T-cell (primary cell): ENCODE results near the gene DDIT4. TPM values are rescaled to one million over a fixed set of nuclear protein-coding genes. Genes with fewer than 3 reads are reported as not detected.
A peak's percentile ranks its signal among the peaks of the same experiment; 100 is the strongest.
"Not testable (repeated sequence)": the region's sequence is repeated elsewhere in the genome, so short reads cannot be mapped to it uniquely, and the experiment has no call there.

Experiments used
- ATAC-seq, 4 experiments: fragments of 200-7000 bp in 3 of 4; fragments of 150-1000 bp in 1 of 4; cut with Tn5 transposase; replicated peaks in 1 of 4; 1 replicate in 3 of 4; 2 replicates in 1 of 4; pipeline ENCODE4 v1.10.0; 2021; ENCODE audit warnings: moderate library complexity in 3 of 4, mild to moderate bottlenecking in 2 of 4, moderate number of reproducible peaks in 1 of 4
- CTCF ChIA-PET, 2 donors: fragments of 300-600 bp; sonication (Branson Sonifier 250); formaldehyde crosslinking; loops; one replicate each; lab custom pipeline; 2022; ENCODE audit warnings: antibody characterized with exemption in 2 of 2; lab: Charles Lee
- POLR2A ChIA-PET, 2 donors: fragments of 300-600 bp; sonication (Branson Sonifier 250); formaldehyde crosslinking; loops; one replicate each; lab custom pipeline; 2022; ENCODE audit warnings: antibody characterized with exemption in 2 of 2; lab: Charles Lee
- DNase-seq, 35 experiments: peaks; one replicate each; pipeline versions ENCODE4 v3.0.0 to v3.0.0-alpha.2; 2013 to 2023
- H3K27ac ChIP-seq: one replicate; pipeline ENCODE4 v1.5.1; 2013; ENCODE audit warnings: low read length
- H3K27me3 ChIP-seq, 2 experiments: replicated peaks in 1 of 2; 1 replicate in 1 of 2; 2 replicates in 1 of 2; pipeline versions ENCODE4 v1.6.1 to v1.7.0; 2013; ENCODE audit warnings: low read length in 1 of 2, mixed read lengths in 1 of 2; ENCODE audit not compliant: control insufficient read depth in 2 of 2, insufficient read depth in 2 of 2; ENCODE audit errors: extremely low read depth in 1 of 2
- H3K36me3 ChIP-seq, 2 donors: 1 replicate in 1 of 2; 2 replicates in 1 of 2; pipeline versions ENCODE4 v1.6.1 to v1.7.0; 2013; ENCODE audit warnings: low read length in 1 of 2; ENCODE audit not compliant: control insufficient read depth in 2 of 2, insufficient read depth in 1 of 2; ENCODE audit errors: extremely low read depth in 1 of 2
- H3K4me1 ChIP-seq, 2 experiments: 1 replicate in 1 of 2; 2 replicates in 1 of 2; pipeline versions ENCODE4 v1.6.1 to v1.7.0; 2013; ENCODE audit warnings: low read length in 2 of 2, mixed read lengths in 1 of 2; ENCODE audit not compliant: insufficient read depth in 2 of 2, control insufficient read depth in 1 of 2; ENCODE audit errors: extremely low read depth in 1 of 2
- H3K4me3 ChIP-seq, 2 donors: 1 replicate in 1 of 2; 2 replicates in 1 of 2; pipeline versions ENCODE4 v1.5.1 to v1.7.0; 2013; ENCODE audit warnings: mild to moderate bottlenecking in 2 of 2, low read length in 1 of 2, moderate library complexity in 1 of 2; ENCODE audit not compliant: control insufficient read depth in 1 of 2; ENCODE audit errors: extremely low read depth in 1 of 2
- H3K9me3 ChIP-seq: 2 replicates; pipeline ENCODE4 v1.7.0; 2013
- H3K27ac Mint-ChIP-seq, 2 donors: one replicate each; pipeline ENCODE4 v1.8.0; 2020 to 2021; ENCODE audit warnings: mild to moderate bottlenecking in 2 of 2, mixed read lengths in 2 of 2
- H3K27me3 Mint-ChIP-seq, 2 donors: one replicate each; pipeline ENCODE4 v1.8.0; 2021 to 2022; ENCODE audit warnings: mixed read lengths in 2 of 2
- H3K36me3 Mint-ChIP-seq: one replicate; pipeline ENCODE4 v1.8.0; 2021; ENCODE audit warnings: mixed read lengths
- H3K4me1 Mint-ChIP-seq, 3 donors: one replicate each; pipeline ENCODE4 v1.8.0; 2020 to 2022; ENCODE audit warnings: mixed read lengths in 3 of 3, mild to moderate bottlenecking in 1 of 3
- H3K4me3 Mint-ChIP-seq, 3 donors: one replicate each; pipeline ENCODE4 v1.8.0; 2020 to 2022; ENCODE audit warnings: mild to moderate bottlenecking in 3 of 3, mixed read lengths in 3 of 3, moderate library complexity in 3 of 3
- H3K9me3 Mint-ChIP-seq, 3 donors: one replicate each; pipeline ENCODE4 v1.8.0; 2020 to 2022; ENCODE audit warnings: mixed read lengths in 3 of 3
- WGBS: methylation state at CpG from one replicate; pipeline ENCODE4 v1.1.5; 2013; ENCODE audit warnings: missing lambda C conversion rate; ENCODE audit not compliant: insufficient coverage; 5-methylcytosine and 5-hydroxymethylcytosine counted together
- total RNA-seq, 35 experiments: library from RNA in 6 of 35; stranded (reverse) in 6 of 35; fragments of 120-200 nt in 1 of 35; gene quantifications; one replicate each; pipeline versions ENCODE4 v1.2.1 to v1.2.4 and lab custom pipeline; 2013 to 2026

Gene DDIT4
- total RNA-seq, 5 donors from 2014 or later (not counting 1 experiment from before 2014, with no cell fraction given) = 39.9 to 326 (median 52.1) TPM

- no peak for ATAC-seq
- WGBS = 100% methylated on average over 3 of the region's 3 CpGs
- no peak overlapping the region for H3K4me3 ChIP-seq
- H3K4me3 Mint-ChIP-seq = no peak overlapping the region
- H3K27me3 ChIP-seq = no peaks in the 10 kb centered on the region
- no peaks in the 10 kb centered on the region for H3K9me3 Mint-ChIP-seq
- H3K27ac Mint-ChIP-seq = peak overlapping the region; percentile 93
- no peaks in the 10 kb centered on the region for H3K9me3 ChIP-seq
- ChIA-PET POLR2A (interaction anchor here (0.5 to 1.1 kb wide), 9 partner anchors 9 to 1128 kb away, joined by 3 to 7 read pairs (median 5); no protein-coding TSS in a partner anchor), CTCF (interaction anchor here (0.6 to 0.8 kb wide), 4 partner anchors 13 to 228 kb away, joined by 3 to 10 read pairs (median 4); no protein-coding TSS in a partner anchor)
- H3K36me3 ChIP-seq = peaks cover 6 to 17% of the 10 kb centered on the region in 2 donors
- H3K36me3 Mint-ChIP-seq = peaks cover 11% of the 10 kb centered on the region
- peak overlapping the region; percentile 34 for H3K27ac ChIP-seq
- H3K4me1 Mint-ChIP-seq = peaks cover 37 to 49% (median 46%) of the 10 kb centered on the region in 3 donors
- H3K4me1 ChIP-seq = peaks cover 7 to 37% of the 10 kb centered on the region in 2 experiments
- no peaks in the 10 kb centered on the region for H3K27me3 Mint-ChIP-seq
- no peak for DNase-seq
Observed at GRCh38 chr10:72277996-72278667, 4.4 kb downstream of the DDIT4 start.

- peaks cover 7 to 33% of the 10 kb centered on the region in 2 experiments for H3K4me1 ChIP-seq
- H3K9me3 ChIP-seq = no peaks in the 10 kb centered on the region
- no peak overlapping the region for H3K27ac ChIP-seq
- Mint-ChIP-seq H3K4me3 (no peak overlapping the region), H3K4me1 (peaks cover 37 to 47% (median 39%) of the 10 kb centered on the region in 3 donors), H3K27ac (peak overlapping the region; percentile 93), H3K36me3 (peaks cover 11% of the 10 kb centered on the region), H3K9me3 (no peaks in the 10 kb centered on the region), H3K27me3 (no peaks in the 10 kb centered on the region)
- DNase-seq = no peak
- no peak for ATAC-seq
- peaks cover 6 to 17% of the 10 kb centered on the region in 2 donors for H3K36me3 ChIP-seq
- POLR2A ChIA-PET = interaction anchor here (0.6 kb wide), 2 partner anchors 8 to 175 kb away, joined by 6 to 7 read pairs; no protein-coding TSS in a partner anchor
- 100% methylated on average over 1 of the region's 5 CpGs for WGBS
- no peak overlapping the region for H3K4me3 ChIP-seq
- H3K27me3 ChIP-seq = no peaks in the 10 kb centered on the region
- CTCF ChIA-PET = interaction anchor here (0.6 to 1.0 kb wide), 3 partner anchors 12 to 229 kb away, joined by 3 to 4 read pairs (median 3); no protein-coding TSS in a partner anchor
Observed at GRCh38 chr10:72278668-72279393, 5.1 kb downstream of the DDIT4 start.

DNA sequence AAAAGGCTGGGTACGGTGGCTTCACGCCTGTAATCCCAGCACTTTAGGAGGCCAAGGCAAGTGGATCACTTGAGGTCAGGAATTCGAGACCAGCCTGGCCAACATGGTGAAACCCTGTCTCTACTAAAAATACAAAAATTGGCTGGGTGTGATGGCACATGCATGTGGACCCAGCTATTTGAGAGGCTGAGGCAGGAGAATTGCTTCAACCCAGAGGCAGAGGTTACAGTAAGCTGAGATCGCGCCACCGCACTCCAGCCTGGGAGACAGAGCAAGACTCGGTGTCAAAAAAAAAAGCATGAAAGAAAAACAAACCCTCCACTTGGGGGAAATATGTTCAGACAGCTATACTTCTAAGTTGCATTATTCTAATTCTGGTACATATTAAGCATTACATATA lies 5.9 kb downstream of the DDIT4 start:
- POLR2A ChIA-PET = interaction anchor here (0.6 to 0.7 kb wide), 2 partner anchors 11 to 41 kb away, joined by 4 to 12 read pairs; no protein-coding TSS in a partner anchor
- Mint-ChIP-seq H3K27ac (peak overlapping the region; percentile 27 to 55), H3K4me1 (peaks cover 39 to 48% (median 43%) of the 10 kb centered on the region in 3 donors), H3K36me3 (peaks cover 11% of the 10 kb centered on the region)
- DNase-seq, H3K27me3 ChIP-seq, H3K9me3 Mint-ChIP-seq, H3K9me3 ChIP-seq, H3K4me3 Mint-ChIP-seq, ATAC-seq, H3K27me3 Mint-ChIP-seq, H3K4me3 ChIP-seq, H3K27ac ChIP-seq: not testable (repeated sequence)
- 86% methylated on average over 4 of the region's 7 CpGs for WGBS
- CTCF ChIA-PET = interaction anchor here in 1 of 2 donors (0.6 to 1.0 kb wide), 2 partner anchors 23 to 54 kb away, joined by 3 read pairs; no protein-coding TSS in a partner anchor
- Histone ChIP-seq H3K36me3 (peaks cover 6 to 17% of the 10 kb centered on the region in 2 donors), H3K4me1 (peaks cover 7 to 31% of the 10 kb centered on the region in 2 experiments)

DNA sequence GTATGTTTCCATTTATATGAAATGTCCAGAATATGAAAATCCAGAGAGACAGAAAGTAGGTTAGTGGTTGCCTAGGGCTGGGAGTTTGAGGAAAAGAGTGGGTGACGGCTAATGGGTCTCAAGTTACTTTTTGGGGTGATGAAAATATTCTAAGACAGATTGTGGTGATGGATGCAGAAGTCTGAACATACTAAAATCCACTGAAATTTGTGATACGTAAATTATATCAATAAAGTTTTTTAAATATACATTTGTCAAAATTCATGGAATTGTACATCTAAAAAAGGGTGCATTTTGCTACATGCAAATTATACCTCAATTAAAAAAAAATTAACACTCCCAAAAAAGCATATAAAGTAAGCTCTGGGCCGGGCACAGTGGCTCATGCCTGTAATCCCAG lies 9.4 kb downstream of the DDIT4 start:
- no peak for ATAC-seq
- no peaks in the 10 kb centered on the region for H3K27me3 Mint-ChIP-seq
- peak overlapping the region; percentile 53 to 62 for H3K27ac Mint-ChIP-seq

DNA sequence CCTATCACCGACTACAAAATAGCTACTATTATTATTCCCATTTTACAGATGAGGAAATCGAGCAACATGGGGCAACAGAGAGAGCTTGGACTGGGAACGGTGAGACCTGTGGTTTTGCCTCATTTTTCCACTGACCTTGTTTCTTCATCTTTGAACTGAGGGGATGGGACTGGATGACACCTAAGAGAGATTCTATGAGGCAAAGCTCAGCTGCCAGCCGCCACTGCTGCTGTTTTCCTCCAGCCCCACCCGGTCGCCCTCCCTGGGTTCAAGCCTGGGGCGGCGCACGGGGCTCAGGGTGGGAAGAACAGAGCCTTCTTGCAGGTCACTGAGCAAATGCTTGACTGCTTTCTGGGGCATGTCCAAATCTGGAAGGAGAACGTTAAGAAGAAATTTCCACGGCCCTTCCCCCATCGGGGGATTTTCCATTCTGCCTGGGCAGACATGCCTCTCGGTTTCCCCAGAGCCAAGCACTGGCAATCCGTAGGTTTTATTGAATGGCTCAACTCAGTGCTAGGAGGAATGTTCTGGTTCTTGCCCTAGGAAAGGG lies 12.3 kb downstream of the DDIT4 start:
- H3K4me3 ChIP-seq = no peak overlapping the region
- no peaks in the 10 kb centered on the region for H3K36me3 Mint-ChIP-seq

More for the DNA sequence above, 9.4 kb downstream of the DDIT4 start:
- CTCF ChIA-PET = interaction anchor here in 1 of 2 donors (2.0 kb wide), 1 partner anchor 14 kb away, joined by 11 read pairs; no protein-coding TSS in a partner anchor
- no peaks in the 10 kb centered on the region for H3K36me3 Mint-ChIP-seq
- no peaks in the 10 kb centered on the region for H3K27me3 ChIP-seq
- DNase-seq = no peak
- peaks cover 0 to 4% of the 10 kb centered on the region in 2 donors for H3K36me3 ChIP-seq
- no peaks in the 10 kb centered on the region for H3K9me3 Mint-ChIP-seq
- no peak overlapping the region for H3K27ac ChIP-seq
- H3K4me3 ChIP-seq = no peak overlapping the region
- no peak overlapping the region for H3K4me3 Mint-ChIP-seq
- POLR2A ChIA-PET = interaction anchor here in 1 of 2 donors (0.6 to 0.7 kb wide), 2 partner anchors 11 to 22 kb away, joined by 3 read pairs; no protein-coding TSS in a partner anchor
- peaks cover 9 to 28% of the 10 kb centered on the region in 2 experiments for H3K4me1 ChIP-seq
- 100% methylated on average over 1 of the region's 3 CpGs for WGBS
- H3K9me3 ChIP-seq = no peaks in the 10 kb centered on the region
- peaks cover 37 to 47% (median 45%) of the 10 kb centered on the region in 3 donors for H3K4me1 Mint-ChIP-seq

More for the DNA sequence above, 12.3 kb downstream of the DDIT4 start:
- H3K4me3 Mint-ChIP-seq = peak overlapping the region in 1 of 3 donors; percentile 40
- ATAC-seq (no peak), DNase-seq (no peak)
- Histone ChIP-seq H3K27me3 (no peaks in the 10 kb centered on the region), H3K9me3 (no peaks in the 10 kb centered on the region), H3K27ac (peak overlapping the region; percentile 25), H3K36me3 (peaks cover 0 to 4% of the 10 kb centered on the region in 2 donors), H3K4me1 (peaks cover 10 to 33% of the 10 kb centered on the region in 2 experiments)
- H3K27ac Mint-ChIP-seq = peak overlapping the region; percentile 72 to 74
- CTCF ChIA-PET = no interaction called here
- WGBS = 85% methylated on average over 6 of the region's 14 CpGs
- peaks cover 34 to 42% (median 41%) of the 10 kb centered on the region in 3 donors for H3K4me1 Mint-ChIP-seq
- no peaks in the 10 kb centered on the region for H3K27me3 Mint-ChIP-seq
- POLR2A ChIA-PET = interaction anchor here in 1 of 2 donors (1.0 kb wide), 1 partner anchor 11 kb away, joined by 5 read pairs; no protein-coding TSS in a partner anchor
- no peaks in the 10 kb centered on the region for H3K9me3 Mint-ChIP-seq
